Stimulated activated CD4-positive, alpha-beta T cell treated with anti-CD3 and anti-CD28 coated beads, Interleukin-4, amount 100 ng/mL, for 24 hours (primary cell): ENCODE measurements around the gene NUDT14.

ENCODE experiments used
- DNase-seq: peaks from one replicate; pipeline ENCODE4 v3.0.0-alpha.2; 2020

The NUDT14 gene

DNA sequence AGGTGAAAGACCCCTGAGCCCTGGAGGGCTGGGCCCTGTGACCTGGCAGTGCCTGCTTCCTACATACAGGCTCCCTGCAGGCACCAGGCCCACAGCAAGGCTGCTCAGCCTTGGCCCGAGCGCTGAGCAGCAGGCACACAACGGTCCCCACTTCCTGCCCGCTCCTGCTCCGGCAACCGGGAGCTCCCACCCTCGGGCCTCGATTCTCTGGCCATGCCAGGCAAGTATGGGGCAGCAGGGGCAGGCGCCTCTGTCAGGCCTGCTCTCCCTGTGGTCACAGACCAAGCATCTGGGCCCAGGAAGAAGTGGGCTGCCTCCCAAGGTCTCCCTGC lies 30.6 kb upstream of the NUDT14 start:
- no peak for DNase-seq

- DNase-seq, result no peak
Observed at GRCh38 chr14:105211086-105211757, 30.1 kb upstream of the NUDT14 start.

- no peak for DNase-seq
Observed at GRCh38 chr14:105210266-105211025, 29.3 kb upstream of the NUDT14 start.

- no peak for DNase-seq
Observed at GRCh38 chr14:105209646-105210045, 28.5 kb upstream of the NUDT14 start.

- no peak for DNase-seq
Observed at GRCh38 chr14:105209091-105209490, 28.0 kb upstream of the NUDT14 start.

DNA sequence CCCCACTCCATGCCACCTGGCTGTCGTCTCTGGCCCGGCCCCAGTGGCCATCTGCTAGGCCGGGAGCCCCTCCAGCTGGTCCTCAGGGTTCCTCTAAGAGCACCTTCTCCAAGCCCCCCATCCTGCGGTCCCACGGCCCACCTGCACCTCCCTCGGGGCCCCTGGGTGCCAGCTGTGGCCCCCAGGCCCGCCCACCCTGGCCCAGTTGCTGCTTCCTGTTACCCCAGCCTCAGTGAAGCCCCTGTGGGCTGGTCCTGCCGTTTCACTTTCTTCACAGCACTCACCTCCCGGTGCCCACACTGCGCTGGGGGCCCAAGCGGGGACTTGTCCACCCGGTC lies 27.6 kb upstream of the NUDT14 start:
- DNase-seq, result no peak

- DNase-seq, result no peak
Observed at GRCh38 chr14:105207996-105208737, 27.1 kb upstream of the NUDT14 start.

DNA sequence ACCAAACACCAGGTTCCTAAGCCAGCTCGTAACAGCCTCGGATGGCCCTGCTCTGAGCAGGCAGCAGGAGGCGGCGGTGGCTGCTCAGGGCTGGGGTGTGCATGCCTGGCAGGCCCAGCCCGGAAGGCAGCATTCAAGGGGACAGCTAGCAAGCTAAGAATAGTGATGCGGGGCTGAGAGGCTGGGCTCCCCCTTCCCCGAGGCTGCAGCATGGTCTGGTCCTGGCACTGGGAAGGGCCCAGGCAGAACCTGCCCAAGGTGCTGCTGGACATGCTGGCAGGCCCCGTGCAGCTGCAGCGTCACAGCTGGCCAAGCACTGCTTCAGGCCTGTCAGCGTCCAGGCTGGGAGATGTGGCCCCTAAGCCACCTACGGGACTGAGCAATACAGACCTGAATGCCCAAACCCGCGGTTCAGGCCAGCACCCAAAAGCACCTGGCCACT lies 26.4 kb upstream of the NUDT14 start:
- DNase-seq, result no peak

DNA sequence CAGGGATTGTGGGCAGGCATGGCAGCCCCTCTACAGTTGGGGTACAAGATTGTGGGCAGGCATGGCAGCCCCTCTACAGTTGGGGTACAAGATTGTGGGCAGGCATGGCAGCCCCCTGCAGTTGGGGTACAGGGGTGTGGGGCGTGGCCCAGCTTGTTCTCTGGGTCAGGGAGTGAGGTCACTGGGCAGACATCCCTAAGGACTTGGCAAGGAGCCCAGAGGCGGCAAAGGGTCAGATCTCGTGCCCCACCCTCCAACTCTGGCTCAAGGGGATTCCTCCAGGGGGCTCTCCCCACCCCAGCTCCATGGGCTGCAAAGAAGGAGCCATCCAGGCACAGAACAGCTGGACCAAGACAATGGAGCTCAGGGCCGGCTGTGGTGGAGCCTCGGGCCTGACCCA lies 25.8 kb upstream of the NUDT14 start:
- DNase-seq, result no peak

DNA sequence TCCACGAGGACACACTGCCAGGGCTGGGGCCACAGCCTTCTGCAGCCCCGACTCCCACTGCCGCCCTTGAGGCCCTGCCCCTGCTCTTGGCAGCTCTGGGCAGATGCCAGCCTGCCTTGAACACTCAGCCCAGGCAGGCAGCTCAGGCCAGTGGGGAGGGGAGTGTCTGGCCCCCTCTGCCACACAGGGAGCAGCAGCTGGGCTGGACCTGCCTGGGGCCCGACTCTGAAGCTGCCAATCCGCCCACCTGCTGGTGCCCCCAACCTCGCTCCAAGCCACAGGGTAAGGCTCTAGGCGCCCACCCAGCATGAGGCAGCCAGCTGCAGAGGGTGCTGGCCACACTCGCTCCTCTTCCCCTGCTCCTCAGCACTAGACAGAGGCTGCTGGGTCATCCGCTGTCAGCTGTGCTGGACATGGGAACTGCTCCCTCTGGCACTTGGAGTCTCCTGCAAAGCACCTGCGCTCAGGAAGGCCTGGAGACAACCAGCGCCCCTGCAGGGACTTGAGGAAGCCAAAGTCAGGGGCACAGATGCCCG lies 24.6 kb upstream of the NUDT14 start:
- no peak for DNase-seq

DNA sequence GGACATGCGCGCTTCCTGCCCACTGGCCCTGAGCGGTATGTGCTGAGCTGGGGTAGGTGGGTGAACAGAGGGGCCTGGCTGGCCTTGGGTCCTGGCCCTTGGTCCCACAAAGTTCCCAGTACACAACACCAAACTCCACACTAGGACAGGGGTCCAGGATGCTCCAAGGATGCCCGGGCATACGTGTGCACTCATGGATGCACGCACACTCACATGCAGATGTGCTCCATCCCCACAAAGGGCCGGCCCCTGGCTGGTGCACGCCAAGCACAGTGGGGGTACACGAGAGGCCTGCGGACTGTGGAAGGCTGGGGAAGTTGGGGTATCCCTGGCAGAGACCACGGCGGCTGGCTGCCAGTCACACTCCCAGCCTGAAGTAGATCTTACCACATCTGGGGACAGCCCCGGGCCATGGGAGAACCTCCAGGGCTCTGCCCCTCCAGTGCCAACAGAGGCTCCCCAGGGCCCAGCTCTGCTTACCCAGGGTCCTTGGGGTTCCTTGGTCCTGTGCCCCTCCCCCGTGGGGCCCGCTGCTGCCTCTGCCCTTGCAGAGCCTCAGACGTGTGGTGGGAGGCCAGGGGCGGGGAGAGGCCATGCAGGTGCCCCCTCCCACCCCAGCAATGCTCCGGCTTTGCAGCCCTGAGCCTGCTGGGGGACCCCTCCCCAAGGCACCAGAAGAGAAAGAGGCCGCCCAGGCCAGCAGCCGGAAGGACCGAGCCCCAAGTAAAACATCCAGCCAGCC lies 24.0 kb upstream of the NUDT14 start:
- no peak for DNase-seq

- no peak for DNase-seq
Observed at GRCh38 chr14:105204206-105204930, 23.3 kb upstream of the NUDT14 start.

DNA sequence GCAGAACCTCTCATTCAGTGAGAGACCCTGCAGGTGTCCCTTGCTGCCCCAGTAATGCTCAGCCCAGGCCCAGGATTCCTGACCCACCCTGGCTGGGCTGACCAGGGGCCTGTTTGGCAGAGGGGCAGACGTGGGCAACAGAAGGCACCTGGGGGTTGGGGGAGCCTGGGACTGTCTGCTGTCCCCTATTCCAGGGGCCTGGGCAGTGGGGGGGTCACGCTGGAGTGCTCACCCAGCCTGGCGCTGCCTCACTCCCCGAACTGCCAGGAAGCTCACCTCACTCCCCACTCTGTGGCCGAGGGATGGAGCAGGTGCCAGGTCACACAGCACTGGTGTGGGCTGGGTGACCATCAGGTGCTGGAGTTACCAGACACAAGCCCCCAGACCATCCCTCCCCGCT lies 22.6 kb upstream of the NUDT14 start:
- DNase-seq, result no peak

GRCh38 chr14:105203057-105203531 lies 22.0 kb upstream of the NUDT14 start:
- peak; percentile 67 for DNase-seq

- peak; percentile 29 for DNase-seq
Observed at GRCh38 chr14:105201925-105202513, 20.9 kb upstream of the NUDT14 start.

GRCh38 chr14:105201156-105201924 lies 20.2 kb upstream of the NUDT14 start:
- DNase-seq, result no peak

GRCh38 chr14:105200641-105201040 lies 19.5 kb upstream of the NUDT14 start:
- DNase-seq, result no peak

DNA sequence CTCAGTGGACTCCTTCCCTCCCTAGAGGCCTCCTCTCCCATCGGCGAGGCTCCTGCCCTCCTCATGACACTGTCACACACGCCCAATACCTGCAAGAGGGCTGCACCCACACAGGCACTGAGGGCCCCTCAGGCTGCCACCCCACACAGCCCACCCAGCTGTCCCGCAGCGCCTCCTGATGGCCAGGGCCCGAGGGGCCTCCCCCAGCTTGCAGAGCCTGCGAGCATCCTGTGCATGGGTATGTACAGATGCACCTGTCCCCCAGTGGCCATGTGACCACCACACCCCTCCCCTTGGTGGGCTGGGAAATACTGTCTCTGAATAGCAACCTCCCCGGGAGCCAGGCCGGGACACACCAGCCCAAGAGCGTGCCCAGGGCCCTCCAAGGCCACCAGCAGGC lies 19.0 kb upstream of the NUDT14 start:
- DNase-seq, result no peak

DNA sequence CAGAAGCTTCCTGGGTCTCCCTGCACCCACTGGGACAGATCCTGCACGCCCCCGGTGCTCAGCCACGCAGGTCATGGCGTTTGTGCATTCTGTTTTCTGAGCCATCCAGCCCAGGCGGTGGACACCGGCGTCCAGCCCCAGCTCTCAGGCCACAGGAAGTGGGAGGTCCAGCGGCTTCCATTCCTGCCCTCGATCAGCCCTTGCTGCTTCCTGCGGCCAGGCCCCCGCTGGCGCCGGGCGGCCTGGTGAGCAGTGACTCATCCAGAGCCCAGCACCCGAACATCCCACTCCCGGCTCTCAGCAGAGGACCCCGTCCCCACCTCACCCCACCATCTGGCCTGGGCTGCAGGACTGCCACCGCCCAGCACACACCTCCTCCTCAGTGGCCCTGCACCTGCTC lies 18.0 kb upstream of the NUDT14 start:
- no peak for DNase-seq

- DNase-seq, result no peak
Observed at GRCh38 chr14:105198588-105198987, 17.5 kb upstream of the NUDT14 start.

- DNase-seq, result no peak
Observed at GRCh38 chr14:105197211-105197641, 16.1 kb upstream of the NUDT14 start.
